ENCODE results near the gene IL4R. TPM values are rescaled to one million over a fixed set of nuclear protein-coding genes. Genes with fewer than 3 reads are reported as not detected.
A peak's percentile ranks its signal among the peaks of the same experiment; 100 is the strongest.

Gene IL4R
- total RNA-seq, 2 donors from 2014 or later, result 30.6 to 31.6 TPM

DNA sequence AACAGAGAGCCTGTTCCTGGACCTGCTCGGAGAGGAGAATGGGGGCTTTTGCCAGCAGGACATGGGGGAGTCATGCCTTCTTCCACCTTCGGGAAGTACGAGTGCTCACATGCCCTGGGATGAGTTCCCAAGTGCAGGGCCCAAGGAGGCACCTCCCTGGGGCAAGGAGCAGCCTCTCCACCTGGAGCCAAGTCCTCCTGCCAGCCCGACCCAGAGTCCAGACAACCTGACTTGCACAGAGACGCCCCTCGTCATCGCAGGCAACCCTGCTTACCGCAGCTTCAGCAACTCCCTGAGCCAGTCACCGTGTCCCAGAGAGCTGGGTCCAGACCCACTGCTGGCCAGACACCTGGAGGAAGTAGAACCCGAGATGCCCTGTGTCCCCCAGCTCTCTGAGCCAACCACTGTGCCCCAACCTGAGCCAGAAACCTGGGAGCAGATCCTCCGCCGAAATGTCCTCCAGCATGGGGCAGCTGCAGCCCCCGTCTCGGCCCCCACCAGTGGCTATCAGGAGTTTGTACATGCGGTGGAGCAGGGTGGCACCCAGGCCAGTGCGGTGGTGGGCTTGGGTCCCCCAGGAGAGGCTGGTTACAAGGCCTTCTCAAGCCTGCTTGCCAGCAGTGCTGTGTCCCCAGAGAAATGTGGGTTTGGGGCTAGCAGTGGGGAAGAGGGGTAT lies 48.9 kb downstream of the IL4R start:
- H3K4me1 ChIP-seq (ENCODE audit: control insufficient read depth, insufficient read depth, low read length), result no peaks in the 10 kb centered on the region
- WGBS, 2 experiments (ENCODE audit: insufficient coverage in 1 of 2, insufficient read length in 1 of 2), result 89 to 93% methylated on average over 8 to 16 of the region's 16 CpGs
- peaks cover 8% of the 10 kb centered on the region for H3K4me1 Mint-ChIP-seq
- no peak overlapping the region for H3K4me3 Mint-ChIP-seq
- H3K36me3 Mint-ChIP-seq (ENCODE audit: low read depth), result peaks cover 37% of the 10 kb centered on the region
- peaks cover 7% of the 10 kb centered on the region for H3K9me3 ChIP-seq (ENCODE audit: control insufficient read depth, low read length)
- H3K4me3 ChIP-seq (ENCODE audit: low read length), result no peak overlapping the region
- H3K9ac ChIP-seq (ENCODE audit: extremely low read depth, low read length, poor library complexity, severe bottlenecking), result no peak overlapping the region
- no peaks in the 10 kb centered on the region for H3K27me3 Mint-ChIP-seq (ENCODE audit: insufficient read depth)
- no peaks in the 10 kb centered on the region for H3K9me3 Mint-ChIP-seq
- no peaks in the 10 kb centered on the region for H3K27me3 ChIP-seq (ENCODE audit: control insufficient read depth, insufficient read depth, low read length, poor library complexity, severe bottlenecking)
- TF ChIP-seq, protein P1, sequence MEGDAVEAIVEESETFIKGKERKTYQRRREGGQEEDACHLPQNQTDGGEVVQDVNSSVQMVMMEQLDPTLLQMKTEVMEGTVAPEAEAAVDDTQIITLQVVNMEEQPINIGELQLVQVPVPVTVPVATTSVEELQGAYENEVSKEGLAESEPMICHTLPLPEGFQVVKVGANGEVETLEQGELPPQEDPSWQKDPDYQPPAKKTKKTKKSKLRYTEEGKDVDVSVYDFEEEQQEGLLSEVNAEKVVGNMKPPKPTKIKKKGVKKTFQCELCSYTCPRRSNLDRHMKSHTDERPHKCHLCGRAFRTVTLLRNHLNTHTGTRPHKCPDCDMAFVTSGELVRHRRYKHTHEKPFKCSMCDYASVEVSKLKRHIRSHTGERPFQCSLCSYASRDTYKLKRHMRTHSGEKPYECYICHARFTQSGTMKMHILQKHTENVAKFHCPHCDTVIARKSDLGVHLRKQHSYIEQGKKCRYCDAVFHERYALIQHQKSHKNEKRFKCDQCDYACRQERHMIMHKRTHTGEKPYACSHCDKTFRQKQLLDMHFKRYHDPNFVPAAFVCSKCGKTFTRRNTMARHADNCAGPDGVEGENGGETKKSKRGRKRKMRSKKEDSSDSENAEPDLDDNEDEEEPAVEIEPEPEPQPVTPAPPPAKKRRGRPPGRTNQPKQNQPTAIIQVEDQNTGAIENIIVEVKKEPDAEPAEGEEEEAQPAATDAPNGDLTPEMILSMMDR (conservative IDR thresholded peaks at IDR 0.05), result no peak
- no peak for DNase-seq
- H3K27ac Mint-ChIP-seq, result peak overlapping the region; percentile 12
- peaks cover 21% of the 10 kb centered on the region for H3K36me3 ChIP-seq (ENCODE audit: control insufficient read depth, insufficient read depth, low read length)
- no peak overlapping the region for H3K27ac ChIP-seq (ENCODE audit: low read depth, low read length)

DNA sequence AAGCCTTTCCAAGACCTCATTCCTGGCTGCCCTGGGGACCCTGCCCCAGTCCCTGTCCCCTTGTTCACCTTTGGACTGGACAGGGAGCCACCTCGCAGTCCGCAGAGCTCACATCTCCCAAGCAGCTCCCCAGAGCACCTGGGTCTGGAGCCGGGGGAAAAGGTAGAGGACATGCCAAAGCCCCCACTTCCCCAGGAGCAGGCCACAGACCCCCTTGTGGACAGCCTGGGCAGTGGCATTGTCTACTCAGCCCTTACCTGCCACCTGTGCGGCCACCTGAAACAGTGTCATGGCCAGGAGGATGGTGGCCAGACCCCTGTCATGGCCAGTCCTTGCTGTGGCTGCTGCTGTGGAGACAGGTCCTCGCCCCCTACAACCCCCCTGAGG lies 49.5 kb downstream of the IL4R start:
- Mint-ChIP-seq H3K27ac (no peak overlapping the region), H3K4me1 (peaks cover 8% of the 10 kb centered on the region), H3K27me3 (ENCODE audit: insufficient read depth) (no peaks in the 10 kb centered on the region), H3K36me3 (ENCODE audit: low read depth) (peaks cover 37% of the 10 kb centered on the region), H3K4me3 (no peak overlapping the region), H3K9me3 (no peaks in the 10 kb centered on the region)
- Histone ChIP-seq H3K36me3 (ENCODE audit: control insufficient read depth, insufficient read depth, low read length) (peaks cover 21% of the 10 kb centered on the region), H3K4me3 (ENCODE audit: low read length) (no peak overlapping the region), H3K9ac (ENCODE audit: extremely low read depth, low read length, poor library complexity, severe bottlenecking) (no peak overlapping the region), H3K9me3 (ENCODE audit: control insufficient read depth, low read length) (peaks cover 7% of the 10 kb centered on the region), H3K4me1 (ENCODE audit: control insufficient read depth, insufficient read depth, low read length) (no peaks in the 10 kb centered on the region), H3K27ac (ENCODE audit: low read depth, low read length) (no peak overlapping the region), H3K27me3 (ENCODE audit: control insufficient read depth, insufficient read depth, low read length, poor library complexity, severe bottlenecking) (no peaks in the 10 kb centered on the region)
- WGBS, 2 experiments (ENCODE audit: insufficient coverage in 1 of 2, insufficient read length in 1 of 2), result 94% methylated on average over 2 to 5 of the region's 5 CpGs
- TF ChIP-seq, protein P1 (conservative IDR thresholded peaks at IDR 0.05), result peak; percentile 60
- DNase-seq, result no peak

DNA sequence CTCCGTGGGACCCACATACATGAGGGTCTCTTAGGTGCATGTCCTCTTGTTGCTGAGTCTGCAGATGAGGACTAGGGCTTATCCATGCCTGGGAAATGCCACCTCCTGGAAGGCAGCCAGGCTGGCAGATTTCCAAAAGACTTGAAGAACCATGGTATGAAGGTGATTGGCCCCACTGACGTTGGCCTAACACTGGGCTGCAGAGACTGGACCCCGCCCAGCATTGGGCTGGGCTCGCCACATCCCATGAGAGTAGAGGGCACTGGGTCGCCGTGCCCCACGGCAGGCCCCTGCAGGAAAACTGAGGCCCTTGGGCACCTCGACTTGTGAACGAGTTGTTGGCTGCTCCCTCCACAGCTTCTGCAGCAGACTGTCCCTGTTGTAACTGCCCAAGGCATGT lies 50.0 kb downstream of the IL4R start:
- no peak overlapping the region for H3K27ac Mint-ChIP-seq
- H3K9me3 Mint-ChIP-seq, result no peaks in the 10 kb centered on the region
- H3K36me3 Mint-ChIP-seq (ENCODE audit: low read depth), result peaks cover 32% of the 10 kb centered on the region
- H3K4me1 Mint-ChIP-seq, result peaks cover 8% of the 10 kb centered on the region
- H3K27me3 Mint-ChIP-seq (ENCODE audit: insufficient read depth), result no peaks in the 10 kb centered on the region
- H3K4me3 Mint-ChIP-seq, result no peak overlapping the region
- no peak overlapping the region for H3K4me3 ChIP-seq (ENCODE audit: low read length)
- no peaks in the 10 kb centered on the region for H3K27me3 ChIP-seq (ENCODE audit: control insufficient read depth, insufficient read depth, low read length, poor library complexity, severe bottlenecking)
- no peak for DNase-seq
- TF ChIP-seq, protein P1 (conservative IDR thresholded peaks at IDR 0.05), result no peak
- peaks cover 16% of the 10 kb centered on the region for H3K36me3 ChIP-seq (ENCODE audit: control insufficient read depth, insufficient read depth, low read length)
- H3K27ac ChIP-seq (ENCODE audit: low read depth, low read length), result no peak overlapping the region
- WGBS, 2 experiments (ENCODE audit: insufficient coverage in 1 of 2, insufficient read length in 1 of 2), result 92 to 93% methylated on average over 9 of the region's 9 CpGs
- no peak overlapping the region for H3K9ac ChIP-seq (ENCODE audit: extremely low read depth, low read length, poor library complexity, severe bottlenecking)
- no peaks in the 10 kb centered on the region for H3K4me1 ChIP-seq (ENCODE audit: control insufficient read depth, insufficient read depth, low read length)
- H3K9me3 ChIP-seq (ENCODE audit: control insufficient read depth, low read length), result peaks cover 7% of the 10 kb centered on the region

Measured in endodermal cell (in vitro differentiated cells).